EL (cell line): ENCODE results near the gene AKAP14.
"Not testable (repeated sequence)": the region's sequence is repeated elsewhere in the genome, so short reads cannot be mapped to it uniquely, and the experiment has no call there.

ENCODE experiments used
- DNase-seq: peaks from one replicate; pipeline ENCODE4 v3.0.0-alpha.2; 2016

The AKAP14 gene

GRCh38 chrX:119895843-119896326 is at the start of gene AKAP14:
AKAP14 (plus strand) TSS chrX:119895893; CDS start chrX:119903224, 7,331 bp downstream.
- DNase-seq: no peak

GRCh38 chrX:119852382-119853353 is 43.0 kb upstream of the AKAP14 start, which contains the start of gene UPF3B:
UPF3B (minus strand) TSS chrX:119852963; CDS start chrX:119852928, 35 bp downstream.
- peak; percentile 98 for DNase-seq

DNA sequence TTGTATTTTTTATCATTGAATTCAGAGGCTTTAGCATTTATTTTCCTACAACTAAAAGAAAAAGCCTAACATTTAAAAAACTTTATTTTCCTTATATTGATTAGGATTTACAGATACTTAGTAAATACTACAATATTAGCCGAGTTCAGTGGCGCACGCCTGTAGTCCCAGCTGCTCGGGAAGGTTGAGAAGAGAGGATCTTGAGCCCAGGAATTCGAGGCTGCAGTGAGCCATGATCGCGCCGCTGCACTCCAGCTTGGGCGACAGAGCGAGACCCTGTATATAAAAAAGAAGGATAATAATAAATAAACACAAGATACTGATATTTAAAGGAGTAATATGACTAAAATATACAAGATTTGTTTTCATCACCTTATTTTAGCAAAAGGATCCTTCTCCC is 42.2 kb upstream of the AKAP14 start:
- no peak for DNase-seq

DNA sequence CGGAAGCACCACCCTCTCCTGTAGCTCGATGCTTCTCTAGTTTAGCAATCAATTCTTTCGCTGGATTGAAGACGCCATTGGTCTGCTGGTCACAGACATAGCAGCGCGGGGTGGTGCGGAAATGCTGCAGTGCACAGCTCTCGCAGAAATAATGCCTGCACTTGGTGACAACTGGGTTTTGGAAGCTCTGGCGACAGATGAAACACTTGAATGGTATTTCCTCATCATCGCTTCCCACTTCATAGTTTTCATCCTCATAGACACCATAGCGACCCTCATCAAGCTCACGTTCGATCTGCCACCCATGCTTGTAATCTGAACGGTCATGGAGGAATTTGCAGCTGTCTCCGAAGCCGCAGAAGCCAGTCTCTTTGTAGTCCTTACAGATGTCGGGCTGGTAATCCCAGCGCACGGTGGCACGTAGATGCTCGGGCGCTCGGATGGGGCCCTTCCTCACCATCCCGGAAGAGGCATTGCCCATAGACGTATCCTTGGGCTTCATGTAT is 25.0 kb upstream of the AKAP14 start:
- DNase-seq: peak; percentile 39

- DNase-seq: no peak
Measured at GRCh38 chrX:119871245-119871598, 24.5 kb upstream of the AKAP14 start.

DNA sequence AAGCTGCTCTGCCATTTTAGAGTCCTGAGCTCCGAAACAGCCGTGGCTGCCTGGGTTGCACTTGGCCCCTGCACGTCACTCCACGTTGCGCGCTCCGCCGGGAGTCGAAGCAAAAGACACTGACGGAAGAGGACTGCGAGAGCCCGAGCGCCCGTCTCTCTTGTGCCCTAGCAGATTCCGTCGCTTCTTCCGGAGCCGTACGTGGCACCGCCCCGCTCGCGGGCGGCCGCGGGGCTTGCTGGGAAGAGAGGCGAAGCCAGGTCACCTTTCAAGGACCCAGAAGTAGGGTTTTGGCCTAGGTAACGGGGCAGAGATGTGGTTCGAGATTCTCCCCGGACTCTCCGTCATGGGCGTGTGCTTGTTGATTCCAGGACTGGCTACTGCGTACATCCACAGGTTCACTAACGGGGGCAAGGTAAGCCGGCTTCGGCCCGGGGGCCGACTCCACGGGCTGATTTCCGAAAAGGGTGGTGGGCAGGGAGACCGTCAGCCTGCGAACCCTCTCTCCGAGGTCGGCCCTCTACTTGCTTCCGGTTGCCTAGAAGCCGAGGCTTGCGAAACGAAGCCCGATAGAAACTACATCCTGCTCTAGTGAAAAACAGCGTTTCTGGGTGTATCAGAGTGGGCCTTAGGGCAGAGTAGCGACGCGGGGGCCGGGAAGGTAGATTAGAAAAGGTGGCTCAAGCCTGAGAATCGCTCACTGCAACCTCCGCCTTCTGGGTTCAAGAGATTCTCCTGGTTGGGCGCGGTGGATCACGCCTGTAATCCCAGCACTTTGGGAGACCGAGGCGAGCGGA is 23.9 kb upstream of the AKAP14 start, which contains the start of the genes NDUFA1 and RNF113A:
Gene NDUFA1, plus strand, starts transcription at position 234 of the 797 bp plus-strand sequence. Its CDS starts 80 bp downstream, at position 314.
Gene RNF113A, minus strand, starts transcription at position 135 of the 797 bp plus-strand sequence. Its CDS starts 120 bp downstream, at position 15.
- DNase-seq: peak; percentile 83

GRCh38 chrX:119878740-119879139 is 17.0 kb upstream of the AKAP14 start:
- no peak for DNase-seq

DNA sequence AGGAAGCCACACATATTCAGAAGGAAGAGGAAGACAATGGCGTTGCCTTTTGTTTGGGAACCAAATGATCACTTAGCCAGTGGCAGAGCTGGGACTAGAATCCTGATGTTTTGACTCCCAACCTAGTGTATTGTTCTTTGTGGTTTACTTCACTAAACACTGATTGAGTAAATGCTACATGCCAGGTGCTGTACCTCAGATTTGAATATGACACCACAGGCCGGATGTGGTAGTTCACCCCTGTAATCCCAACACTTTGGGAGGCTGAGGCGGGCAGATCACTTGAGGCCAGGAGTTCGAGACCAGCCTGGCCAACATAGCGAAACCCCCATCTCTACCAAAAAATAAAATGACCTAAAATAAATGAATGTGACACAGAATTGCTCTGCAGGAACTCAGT is 15.6 kb upstream of the AKAP14 start:
- no peak for DNase-seq

- DNase-seq: peak; percentile 56
Measured at GRCh38 chrX:119880552-119881437, 14.9 kb upstream of the AKAP14 start.

GRCh38 chrX:119885554-119886428 is 9.9 kb upstream of the AKAP14 start:
- DNase-seq: peak; percentile 45

DNA sequence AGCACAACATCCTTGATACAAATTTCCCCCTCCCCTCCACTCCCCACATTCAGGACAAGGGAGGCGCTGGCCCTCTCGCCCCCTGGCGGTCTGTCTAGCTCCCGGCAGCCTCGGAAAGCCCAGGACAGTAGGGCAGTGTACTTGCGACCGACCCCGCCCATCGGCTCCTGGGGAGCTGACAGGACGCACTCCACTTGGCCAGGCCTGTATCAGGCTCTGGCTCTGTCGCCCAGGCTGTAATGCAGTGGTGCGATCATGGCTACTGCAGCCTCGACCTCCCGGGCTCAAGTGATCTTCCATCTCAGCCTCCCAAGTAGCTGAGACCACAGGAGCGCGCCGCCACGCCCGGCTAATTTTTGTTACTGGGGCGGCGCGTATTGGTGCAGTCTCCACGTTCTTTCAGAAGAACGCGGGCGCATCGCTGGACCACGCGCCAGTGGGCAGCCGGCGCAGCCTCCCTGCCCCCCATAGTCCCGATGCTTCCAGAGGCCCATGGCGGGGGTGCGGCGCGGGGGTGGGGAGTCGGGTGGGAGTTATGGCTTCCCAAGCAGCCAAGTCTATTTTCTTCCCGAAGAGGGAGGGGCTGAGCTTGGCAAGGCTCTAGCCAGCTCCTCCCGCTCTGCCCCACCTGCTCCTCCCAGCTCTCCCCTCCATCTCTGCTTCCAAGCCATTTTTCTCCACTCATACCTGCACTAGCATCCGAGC is 7.8 kb upstream of the AKAP14 start:
- peak; percentile 71 for DNase-seq

GRCh38 chrX:119890626-119891025 is 5.1 kb upstream of the AKAP14 start:
- DNase-seq: not testable (repeated sequence)

GRCh38 chrX:119891961-119892692 is 3.6 kb upstream of the AKAP14 start:
- not testable (repeated sequence) for DNase-seq

GRCh38 chrX:119899125-119899524 is 3.4 kb downstream of the AKAP14 start:
- no peak for DNase-seq

GRCh38 chrX:119900976-119901375 is 5.3 kb downstream of the AKAP14 start:
- no peak for DNase-seq

DNA sequence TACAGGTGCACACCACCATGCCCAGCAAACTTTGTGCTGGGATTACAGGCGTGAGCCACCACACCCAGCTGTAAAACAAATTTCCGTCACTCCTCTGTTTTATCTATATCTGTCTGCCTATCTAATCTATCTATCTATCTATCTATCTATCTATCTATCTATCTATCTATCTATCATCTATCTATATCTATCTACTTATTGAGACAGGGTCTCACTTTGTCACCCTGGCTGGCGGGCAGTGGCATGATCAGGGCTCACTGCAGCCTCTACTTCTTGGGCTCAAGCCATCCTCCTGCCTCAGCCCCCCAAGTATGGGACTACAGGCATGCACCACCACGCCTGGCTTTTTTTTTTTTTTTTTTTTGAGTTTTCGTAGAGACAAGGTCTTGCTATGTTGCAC is 20.6 kb downstream of the AKAP14 start:
- no peak for DNase-seq

GRCh38 chrX:119917877-119918276 is 22.2 kb downstream of the AKAP14 start:
- DNase-seq: no peak

DNA sequence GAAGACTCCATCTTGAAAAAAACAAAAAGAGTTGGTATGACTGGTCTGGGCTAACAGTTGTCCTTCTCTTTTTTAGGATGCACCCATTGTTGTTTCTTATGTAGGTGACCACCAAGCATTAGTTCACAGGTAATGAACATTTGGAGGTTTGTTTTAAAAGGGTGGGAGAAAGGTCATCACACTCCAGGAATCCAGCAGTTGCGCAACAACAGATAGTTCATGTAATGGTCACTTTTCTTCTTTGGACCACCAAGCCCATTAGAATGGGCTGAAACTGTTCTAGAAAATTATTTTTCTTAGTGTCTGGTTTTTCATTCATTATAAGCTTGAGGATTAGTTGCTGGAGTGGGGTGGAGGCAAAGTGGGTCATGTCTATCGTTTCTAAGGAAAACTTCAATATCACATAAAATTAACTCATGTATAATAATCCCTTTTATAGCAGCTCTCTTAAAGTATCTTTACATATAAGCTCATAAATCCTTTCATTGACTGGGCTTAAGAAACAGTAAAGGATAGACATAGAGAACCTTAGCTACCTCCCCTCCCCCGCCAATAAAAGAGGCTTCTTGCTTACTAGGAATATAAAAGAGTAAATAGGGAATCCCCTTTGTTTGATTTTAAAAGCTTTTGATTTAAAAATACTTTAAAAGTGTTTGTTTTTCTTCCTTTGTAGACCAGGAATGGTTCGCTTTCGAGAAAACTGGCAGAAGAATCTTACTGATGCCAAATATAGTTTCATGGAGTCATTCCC is 24.3 kb downstream of the AKAP14 start:
- DNase-seq: no peak

DNA sequence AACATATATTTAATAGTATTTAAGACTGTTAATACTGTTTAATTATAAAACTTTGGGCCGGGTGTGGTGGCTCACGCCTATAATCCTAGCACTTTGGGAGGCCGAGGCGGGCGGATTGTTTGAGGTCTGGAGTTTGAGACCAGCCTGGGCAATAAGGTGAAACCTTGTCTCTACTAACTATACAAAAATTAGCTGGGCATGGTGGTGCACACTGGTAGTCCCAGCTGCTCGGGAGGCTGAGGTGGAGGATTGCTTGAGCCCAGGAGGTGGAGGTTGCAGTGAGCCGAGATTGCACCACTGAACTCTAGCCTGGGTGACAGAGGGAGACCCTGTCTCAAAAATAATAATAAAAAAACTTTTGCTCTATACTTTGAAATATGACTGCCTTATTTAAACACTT is 26.7 kb downstream of the AKAP14 start:
- DNase-seq: not testable (repeated sequence)
